PC-9 (cell line): ENCODE measurements around the gene FCHO1.
"Not testable (repeated sequence)": the region's sequence is repeated elsewhere in the genome, so short reads cannot be mapped to it uniquely, and the experiment has no call there.

Experiments
- EZH2 ChIP-seq: fragments of 200-600 bp; sonication (generic); IDR thresholded peaks from 2 replicates; pipeline ENCODE4 v1.8.0; 2017; ENCODE audit warnings: antibody characterized with exemption, low read depth
- TF ChIP-seq, protein P1 (sequence below): fragments of 200-600 bp; sonication (generic); conservative IDR thresholded peaks from 2 replicates; pipeline ENCODE4 v1.6.1; 2017; ENCODE audit warnings: mixed run types, antibody characterized with exemption, mild to moderate bottlenecking, moderate library complexity

DNA sequence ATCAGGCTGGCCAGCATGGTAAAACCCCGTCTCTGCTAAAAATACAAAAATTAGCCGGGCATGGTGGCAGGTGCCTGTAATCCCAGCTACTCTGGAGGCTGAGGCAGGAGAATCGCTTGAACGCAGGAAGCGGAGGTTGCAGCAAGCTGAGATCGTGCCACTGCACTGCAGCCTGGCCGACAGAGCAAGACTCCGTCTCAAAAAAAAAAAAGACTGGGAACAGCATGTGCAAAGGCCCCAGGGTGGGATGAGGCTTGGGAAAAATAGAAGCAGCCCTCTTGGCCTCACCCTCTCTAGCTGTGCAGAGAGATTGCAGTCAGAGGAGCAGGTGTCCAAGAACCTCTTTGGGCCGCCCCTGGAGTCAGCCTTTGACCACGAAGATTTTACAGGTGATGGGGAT lies 26.6 kb downstream of the FCHO1 start:
- TF ChIP-seq, protein P1, sequence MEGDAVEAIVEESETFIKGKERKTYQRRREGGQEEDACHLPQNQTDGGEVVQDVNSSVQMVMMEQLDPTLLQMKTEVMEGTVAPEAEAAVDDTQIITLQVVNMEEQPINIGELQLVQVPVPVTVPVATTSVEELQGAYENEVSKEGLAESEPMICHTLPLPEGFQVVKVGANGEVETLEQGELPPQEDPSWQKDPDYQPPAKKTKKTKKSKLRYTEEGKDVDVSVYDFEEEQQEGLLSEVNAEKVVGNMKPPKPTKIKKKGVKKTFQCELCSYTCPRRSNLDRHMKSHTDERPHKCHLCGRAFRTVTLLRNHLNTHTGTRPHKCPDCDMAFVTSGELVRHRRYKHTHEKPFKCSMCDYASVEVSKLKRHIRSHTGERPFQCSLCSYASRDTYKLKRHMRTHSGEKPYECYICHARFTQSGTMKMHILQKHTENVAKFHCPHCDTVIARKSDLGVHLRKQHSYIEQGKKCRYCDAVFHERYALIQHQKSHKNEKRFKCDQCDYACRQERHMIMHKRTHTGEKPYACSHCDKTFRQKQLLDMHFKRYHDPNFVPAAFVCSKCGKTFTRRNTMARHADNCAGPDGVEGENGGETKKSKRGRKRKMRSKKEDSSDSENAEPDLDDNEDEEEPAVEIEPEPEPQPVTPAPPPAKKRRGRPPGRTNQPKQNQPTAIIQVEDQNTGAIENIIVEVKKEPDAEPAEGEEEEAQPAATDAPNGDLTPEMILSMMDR: not testable (repeated sequence)
- not testable (repeated sequence) for TF ChIP-seq EZH2
